ENCODE measurements around the gene CLINT1. TPM values are rescaled to one million over a fixed set of nuclear protein-coding genes. Genes with fewer than 3 reads are reported as not detected.
A peak's percentile ranks its signal among the peaks of the same experiment; 100 is the strongest.

Gene CLINT1
- total and polyA plus RNA-seq, 3 donors from 2014 or later, result 45.4 to 93.7 (median 84.9) TPM

DNA sequence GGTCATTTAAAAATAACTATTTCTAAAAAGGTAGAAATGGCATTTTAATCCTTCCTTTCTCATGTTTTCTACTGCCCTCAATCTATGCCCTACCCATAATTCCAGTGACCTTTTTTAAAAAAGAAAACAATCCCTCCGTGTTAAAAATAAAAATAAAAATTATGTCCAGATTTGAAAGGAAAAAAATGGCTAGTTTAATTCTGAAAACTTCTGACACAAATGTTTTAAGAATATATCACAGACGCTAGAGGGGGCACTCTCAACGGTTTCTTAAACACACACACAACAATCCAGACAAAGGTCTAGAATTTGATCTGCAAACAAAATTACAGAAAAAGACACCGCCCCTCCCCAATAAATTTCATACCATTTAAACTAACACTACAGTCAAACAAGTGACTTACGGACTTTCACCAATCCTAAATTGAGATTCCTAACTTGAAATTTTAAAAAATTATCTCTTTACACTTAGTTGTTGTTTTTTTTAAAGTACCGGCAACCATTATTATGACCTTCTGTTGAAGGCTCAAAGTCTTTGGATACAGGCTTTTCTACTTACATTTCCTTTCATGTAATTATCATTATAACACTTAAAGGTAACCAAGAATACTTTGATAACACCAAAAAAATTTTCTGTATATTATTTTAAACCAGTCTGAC, 38.2 kb downstream of the CLINT1 start:
- intact Hi-C loops (cut with DNase I; ENCODE audit: low total_unique reads), result no loop called here
- 46 to 49% methylated on average over 6 of the region's 6 CpGs for WGBS, 2 donors
- no peak for TF ChIP-seq POLR2A (IDR thresholded peaks at IDR 0.05)
- TF ChIP-seq, protein P1, sequence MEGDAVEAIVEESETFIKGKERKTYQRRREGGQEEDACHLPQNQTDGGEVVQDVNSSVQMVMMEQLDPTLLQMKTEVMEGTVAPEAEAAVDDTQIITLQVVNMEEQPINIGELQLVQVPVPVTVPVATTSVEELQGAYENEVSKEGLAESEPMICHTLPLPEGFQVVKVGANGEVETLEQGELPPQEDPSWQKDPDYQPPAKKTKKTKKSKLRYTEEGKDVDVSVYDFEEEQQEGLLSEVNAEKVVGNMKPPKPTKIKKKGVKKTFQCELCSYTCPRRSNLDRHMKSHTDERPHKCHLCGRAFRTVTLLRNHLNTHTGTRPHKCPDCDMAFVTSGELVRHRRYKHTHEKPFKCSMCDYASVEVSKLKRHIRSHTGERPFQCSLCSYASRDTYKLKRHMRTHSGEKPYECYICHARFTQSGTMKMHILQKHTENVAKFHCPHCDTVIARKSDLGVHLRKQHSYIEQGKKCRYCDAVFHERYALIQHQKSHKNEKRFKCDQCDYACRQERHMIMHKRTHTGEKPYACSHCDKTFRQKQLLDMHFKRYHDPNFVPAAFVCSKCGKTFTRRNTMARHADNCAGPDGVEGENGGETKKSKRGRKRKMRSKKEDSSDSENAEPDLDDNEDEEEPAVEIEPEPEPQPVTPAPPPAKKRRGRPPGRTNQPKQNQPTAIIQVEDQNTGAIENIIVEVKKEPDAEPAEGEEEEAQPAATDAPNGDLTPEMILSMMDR (IDR thresholded peaks at IDR 0.05), result peak; percentile 48 to 50 (median 48)
- Histone ChIP-seq H3K4me1 (peaks cover 9% of the 10 kb centered on the region), H3K9me3 (no peaks in the 10 kb centered on the region), H3K27ac (peak overlapping the region in 1 of 2 donors; percentile 20), H3K27me3 (no peaks in the 10 kb centered on the region), H3K4me3 (no peak overlapping the region), H3K36me3 (ENCODE audit: low read depth, missing control alignments) (no peaks in the 10 kb centered on the region)
- peak; percentile 43 for DNase-seq

DNA sequence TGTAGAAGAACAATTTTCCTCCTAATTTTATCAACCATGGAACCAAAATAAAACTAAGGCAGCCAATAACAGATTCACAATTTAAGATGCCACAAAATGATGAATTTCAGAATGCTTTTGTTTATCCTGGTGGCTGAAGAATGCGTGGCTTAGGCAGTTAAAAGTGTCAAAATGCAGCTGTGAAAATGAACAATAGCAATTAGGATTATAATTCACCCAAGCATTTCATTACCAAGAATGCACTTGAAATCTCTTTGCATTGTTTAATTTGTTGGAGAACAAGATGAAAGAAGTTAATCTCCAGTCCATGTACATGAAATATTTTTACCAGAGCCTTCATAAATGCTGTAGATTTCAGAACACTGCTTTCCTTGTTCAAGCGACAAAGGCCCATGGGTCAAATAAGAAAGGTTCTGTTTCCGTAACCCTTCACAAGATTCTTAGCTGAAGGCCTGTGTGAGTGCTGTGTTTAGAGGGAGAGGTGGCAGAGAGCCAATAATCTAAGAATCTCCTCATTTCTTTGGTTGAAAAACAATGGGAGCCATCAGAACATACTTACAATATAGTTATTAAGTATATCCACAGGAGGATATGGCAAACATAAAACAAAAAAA, 39.3 kb downstream of the CLINT1 start:
- DNase-seq, result no peak
- 31 to 48% methylated on average over 3 of the region's 3 CpGs for WGBS, 2 donors
- Histone ChIP-seq H3K27me3 (no peaks in the 10 kb centered on the region), H3K9me3 (no peaks in the 10 kb centered on the region), H3K4me1 (peaks cover 9% of the 10 kb centered on the region), H3K36me3 (ENCODE audit: low read depth, missing control alignments) (no peaks in the 10 kb centered on the region), H3K4me3 (no peak overlapping the region), H3K27ac (peak overlapping the region in 1 of 2 donors; percentile 60)
- TF ChIP-seq, protein P1 (IDR thresholded peaks at IDR 0.05), result peak in 1 of 3 experiments; percentile 4
- TF ChIP-seq POLR2A (IDR thresholded peaks at IDR 0.05), result no peak
- intact Hi-C loops (cut with DNase I; ENCODE audit: low total_unique reads), result no loop called here

DNA sequence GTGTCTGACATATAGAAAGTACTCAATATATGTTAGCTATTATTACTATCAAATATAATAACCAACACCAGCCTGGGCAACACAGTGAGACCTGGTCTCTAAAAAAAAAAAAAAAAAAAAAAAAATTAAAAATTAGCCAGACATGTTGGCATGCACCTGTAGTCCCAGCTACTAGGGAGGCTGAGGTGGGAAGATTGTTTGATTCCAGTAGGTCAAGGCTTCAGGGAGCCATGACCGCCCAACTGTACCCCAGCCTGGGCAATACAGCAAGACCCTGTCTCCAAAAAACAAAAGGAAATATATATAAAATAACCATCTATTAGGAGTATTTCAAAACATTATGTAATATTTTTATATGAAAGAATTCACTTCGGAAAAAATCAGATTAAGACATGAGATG, 40.6 kb downstream of the CLINT1 start:
- 93 to 94% methylated on average over 2 of the region's 2 CpGs for WGBS, 2 donors
- TF ChIP-seq, protein P1 (IDR thresholded peaks at IDR 0.05), result no peak
- TF ChIP-seq POLR2A (IDR thresholded peaks at IDR 0.05), result no peak
- no peak for DNase-seq
- H3K4me3 ChIP-seq, result no peak overlapping the region
- H3K9me3 ChIP-seq, result no peaks in the 10 kb centered on the region
- no peak overlapping the region for H3K27ac ChIP-seq
- no peaks in the 10 kb centered on the region for H3K36me3 ChIP-seq (ENCODE audit: low read depth, missing control alignments)
- H3K4me1 ChIP-seq, result peaks cover 9% of the 10 kb centered on the region
- H3K27me3 ChIP-seq, result no peaks in the 10 kb centered on the region
- intact Hi-C loops (cut with DNase I; ENCODE audit: low total_unique reads), result no loop called here

DNA sequence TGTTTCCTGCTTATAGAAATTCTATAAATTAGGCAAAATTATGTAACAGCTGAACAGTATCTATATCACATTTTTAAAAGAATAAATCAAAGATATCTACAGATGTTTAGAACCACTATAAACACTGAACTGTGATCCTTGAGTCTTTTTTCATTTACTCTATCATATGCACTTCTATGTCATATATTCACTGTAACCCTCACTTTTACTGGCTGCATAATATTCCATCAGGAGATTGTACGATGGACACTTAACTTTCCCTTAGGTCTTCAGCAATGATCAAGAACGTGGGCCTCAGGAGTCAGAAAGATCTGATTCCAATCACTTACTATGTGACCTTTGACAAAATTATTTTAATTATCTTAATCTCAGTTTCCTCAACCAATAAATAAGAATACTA, 41.0 kb downstream of the CLINT1 start:
- H3K4me1 ChIP-seq, result peaks cover 9% of the 10 kb centered on the region
- no peak for DNase-seq
- H3K27ac ChIP-seq, result no peak overlapping the region
- H3K27me3 ChIP-seq, result no peaks in the 10 kb centered on the region
- no peak for TF ChIP-seq POLR2A (IDR thresholded peaks at IDR 0.05)
- TF ChIP-seq, protein P1 (IDR thresholded peaks at IDR 0.05), result no peak
- intact Hi-C loops (cut with DNase I; ENCODE audit: low total_unique reads), result no loop called here
- H3K36me3 ChIP-seq (ENCODE audit: low read depth, missing control alignments), result no peaks in the 10 kb centered on the region
- H3K9me3 ChIP-seq, result no peaks in the 10 kb centered on the region
- WGBS, 2 donors, result 90 to 93% methylated on average over 2 of the region's 2 CpGs
- no peak overlapping the region for H3K4me3 ChIP-seq

DNA sequence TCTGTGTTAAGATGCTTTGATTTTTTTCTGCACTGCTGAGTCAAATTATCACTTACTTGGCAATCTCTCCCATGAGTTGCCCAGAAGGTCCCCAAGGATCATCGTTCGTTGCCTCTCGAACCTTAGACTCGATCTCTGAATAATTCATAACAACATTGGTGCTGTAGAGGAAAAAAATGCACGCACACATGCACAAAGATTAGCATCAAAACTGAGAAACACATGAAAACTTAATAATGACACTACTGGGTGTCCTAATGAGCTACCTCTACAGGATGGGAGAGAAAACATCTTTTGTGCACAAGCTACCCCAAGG, 41.6 kb downstream of the CLINT1 start:
- no peak for DNase-seq

More for the DNA sequence above, 41.6 kb downstream of the CLINT1 start:
- H3K4me3 ChIP-seq, result no peak overlapping the region
- intact Hi-C loops (cut with DNase I; ENCODE audit: low total_unique reads), result no loop called here
- H3K4me1 ChIP-seq, result peaks cover 9% of the 10 kb centered on the region
- no peak overlapping the region for H3K27ac ChIP-seq
- no peaks in the 10 kb centered on the region for H3K9me3 ChIP-seq
- TF ChIP-seq, protein P1 (IDR thresholded peaks at IDR 0.05), result no peak
- TF ChIP-seq POLR2A (IDR thresholded peaks at IDR 0.05), result no peak
- H3K36me3 ChIP-seq (ENCODE audit: low read depth, missing control alignments), result no peaks in the 10 kb centered on the region
- no peaks in the 10 kb centered on the region for H3K27me3 ChIP-seq
- 33 to 42% methylated on average over 5 of the region's 5 CpGs for WGBS, 2 donors
